Ascending aorta (tissue), 2 donors: ENCODE data around the gene IGSF3. TPM values are rescaled to one million over a fixed set of nuclear protein-coding genes. Genes with fewer than 3 reads are reported as not detected.

Experiments used
- DNase-seq, 2 donors: peaks; one replicate each; pipeline ENCODE4 v3.0.0-alpha.2; 2019; ENCODE audit warnings: low spot score in 2 of 2
- H3K27ac ChIP-seq, 2 donors: fragments of 200-600 bp; sonication (generic); one replicate each; pipeline ENCODE4 v1.5.1; 2016 to 2017; ENCODE audit warnings: mild to moderate bottlenecking in 1 of 2
- H3K27me3 ChIP-seq: fragments of 200-600 bp; sonication (generic); one replicate; pipeline ENCODE4 v1.5.1; 2017
- H3K36me3 ChIP-seq, 2 donors: fragments of 200-600 bp; sonication (generic); one replicate each; pipeline ENCODE4 v1.5.1; 2016
- H3K4me1 ChIP-seq, 2 donors: fragments of 200-600 bp; sonication (generic); one replicate each; pipeline ENCODE4 v1.5.1; 2016 to 2017; ENCODE audit warnings: mild to moderate bottlenecking in 1 of 2
- H3K4me3 ChIP-seq, 2 donors: fragments of 200-600 bp; sonication (generic); one replicate each; pipeline ENCODE4 v1.5.1; 2016 to 2017; ENCODE audit warnings: mild to moderate bottlenecking in 1 of 2
- H3K9me3 ChIP-seq, 2 donors: fragments of 200-600 bp; sonication (generic); one replicate each; pipeline ENCODE4 v1.5.1; 2016
- CTCF ChIP-seq, 3 experiments: fragments of 200-600 bp in 2 of 3; fragments of 450-650 bp in 1 of 3; sonication (generic) in 2 of 3; IDR thresholded peaks; one replicate each; pipeline ENCODE4 v1.5.1; 2016 to 2019; ENCODE audit warnings: antibody characterized with exemption in 3 of 3, mild to moderate bottlenecking in 1 of 3, moderate library complexity in 1 of 3
- intact Hi-C: fragments of 100-400 bp; cut with DNase I; formaldehyde crosslinking; loops from one replicate; pipeline ENCODE4 v1.15.1; 2023
- total RNA-seq: library from RNA; depleted of rRNA; stranded (reverse); fragments of >200 nt; gene quantifications from one replicate; pipeline ENCODE4 v1.1.0, GENCODE V29; 2016

The IGSF3 gene
- total RNA-seq, 1 donor from 2014 or later: 0.64 TPM

DNA sequence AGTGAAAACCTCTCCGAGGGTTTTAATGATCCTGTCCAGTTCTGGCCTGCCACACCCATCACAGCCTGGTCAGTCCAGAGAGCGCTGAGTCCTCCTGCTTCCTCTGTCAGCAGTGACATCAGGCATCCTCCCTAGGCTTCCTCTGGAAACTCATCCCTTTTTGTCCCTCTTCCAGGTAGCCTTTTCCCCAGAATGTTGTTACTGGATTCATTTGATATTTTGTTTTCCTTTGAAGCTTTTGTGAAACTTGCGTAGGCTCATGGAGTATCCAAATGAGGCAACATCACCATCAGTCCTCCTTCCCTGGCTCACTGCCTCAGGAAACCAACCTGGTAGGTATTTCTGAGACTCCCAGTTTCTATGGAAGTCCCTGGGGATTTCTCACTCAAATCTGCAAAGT is 27.0 kb upstream of the IGSF3 start:
- no peak for DNase-seq
- no peaks in the 10 kb centered on the region for H3K36me3 ChIP-seq
- no peaks in the 10 kb centered on the region for H3K9me3 ChIP-seq
- no peak for TF ChIP-seq CTCF (IDR thresholded peaks at IDR 0.05)
- no peaks in the 10 kb centered on the region for H3K27me3 ChIP-seq
- intact Hi-C loops: no loop called here
- H3K4me1 ChIP-seq: no peaks in the 10 kb centered on the region
- H3K27ac ChIP-seq: no peak overlapping the region
- H3K4me3 ChIP-seq: no peak overlapping the region

GRCh38 chr1:116693759-116694480 is 26.4 kb upstream of the IGSF3 start:
- intact Hi-C loops: no loop called here
- no peak for TF ChIP-seq CTCF (IDR thresholded peaks at IDR 0.05)
- H3K27ac ChIP-seq: no peak overlapping the region
- no peaks in the 10 kb centered on the region for H3K4me1 ChIP-seq
- H3K27me3 ChIP-seq: no peaks in the 10 kb centered on the region
- DNase-seq: no peak
- H3K9me3 ChIP-seq: no peaks in the 10 kb centered on the region
- H3K4me3 ChIP-seq: no peak overlapping the region
- no peaks in the 10 kb centered on the region for H3K36me3 ChIP-seq

- Histone ChIP-seq H3K4me3 (no peak overlapping the region), H3K36me3 (no peaks in the 10 kb centered on the region), H3K27me3 (no peaks in the 10 kb centered on the region), H3K9me3 (no peaks in the 10 kb centered on the region), H3K4me1 (no peaks in the 10 kb centered on the region), H3K27ac (no peak overlapping the region)
- no peak for DNase-seq
- TF ChIP-seq CTCF (IDR thresholded peaks at IDR 0.05): no peak
- intact Hi-C loops: no loop called here
Observed at GRCh38 chr1:116692879-116693278, 25.3 kb upstream of the IGSF3 start.

DNA sequence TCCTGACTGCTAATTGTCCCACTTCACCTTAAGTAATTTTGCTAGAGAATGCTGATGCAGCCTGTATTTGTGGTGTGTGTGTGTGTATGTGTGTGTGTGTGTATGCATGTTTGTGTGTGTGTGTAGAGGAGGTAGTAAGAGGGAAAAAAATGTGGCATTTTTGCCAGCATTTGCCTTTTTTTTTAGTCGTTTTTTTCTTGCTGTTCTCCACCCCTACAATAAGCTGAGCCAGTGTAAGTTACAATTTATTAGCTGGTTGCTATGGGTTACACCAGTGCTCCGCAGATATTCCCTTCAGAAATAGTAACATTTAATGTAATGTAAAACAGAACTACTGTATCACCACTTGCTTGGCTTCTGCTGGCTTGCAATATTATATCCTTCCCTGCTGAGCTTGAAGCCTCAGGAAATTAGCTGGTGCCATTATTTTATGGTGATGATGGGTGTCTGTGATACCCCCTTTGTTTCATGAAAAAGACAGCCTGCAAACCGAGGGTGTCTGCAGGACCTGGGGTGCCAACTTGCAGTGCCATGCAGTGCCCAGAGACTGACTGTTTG is 23.4 kb upstream of the IGSF3 start:
- H3K4me1 ChIP-seq: no peaks in the 10 kb centered on the region
- intact Hi-C loops: no loop called here
- H3K27me3 ChIP-seq: no peaks in the 10 kb centered on the region
- H3K9me3 ChIP-seq: no peaks in the 10 kb centered on the region
- H3K36me3 ChIP-seq: no peaks in the 10 kb centered on the region
- no peak overlapping the region for H3K27ac ChIP-seq
- H3K4me3 ChIP-seq: no peak overlapping the region
- no peak for DNase-seq
- no peak for TF ChIP-seq CTCF (IDR thresholded peaks at IDR 0.05)

- Histone ChIP-seq H3K27me3 (no peaks in the 10 kb centered on the region), H3K4me1 (no peaks in the 10 kb centered on the region), H3K36me3 (no peaks in the 10 kb centered on the region), H3K4me3 (no peak overlapping the region), H3K9me3 (no peaks in the 10 kb centered on the region), H3K27ac (no peak overlapping the region)
- intact Hi-C loops: no loop called here
- no peak for TF ChIP-seq CTCF (IDR thresholded peaks at IDR 0.05)
- no peak for DNase-seq
Observed at GRCh38 chr1:116690396-116690848, 22.9 kb upstream of the IGSF3 start.
